Astrocyte (in vitro differentiated cells and primary cell): ENCODE results near the gene ABHD17C.

ENCODE experiments used
- EZH2 ChIP-seq: IDR thresholded peaks from 2 replicates; pipeline ENCODE4 v1.6.1; 2012; ENCODE audit warnings: mild to moderate bottlenecking, low read length, inconsistent platforms; ENCODE audit not compliant: insufficient read depth
- TF ChIP-seq, protein P1 (sequence below): IDR thresholded peaks from 2 replicates; pipeline ENCODE4 v1.5.1; 2011; ENCODE audit warnings: low read depth, mild to moderate bottlenecking, inconsistent platforms, low read length, moderate library complexity; ENCODE audit not compliant: insufficient read depth

GRCh38 chr15:80699981-80700380 is 4.9 kb downstream of the ABHD17C start:
- TF ChIP-seq, protein P1, sequence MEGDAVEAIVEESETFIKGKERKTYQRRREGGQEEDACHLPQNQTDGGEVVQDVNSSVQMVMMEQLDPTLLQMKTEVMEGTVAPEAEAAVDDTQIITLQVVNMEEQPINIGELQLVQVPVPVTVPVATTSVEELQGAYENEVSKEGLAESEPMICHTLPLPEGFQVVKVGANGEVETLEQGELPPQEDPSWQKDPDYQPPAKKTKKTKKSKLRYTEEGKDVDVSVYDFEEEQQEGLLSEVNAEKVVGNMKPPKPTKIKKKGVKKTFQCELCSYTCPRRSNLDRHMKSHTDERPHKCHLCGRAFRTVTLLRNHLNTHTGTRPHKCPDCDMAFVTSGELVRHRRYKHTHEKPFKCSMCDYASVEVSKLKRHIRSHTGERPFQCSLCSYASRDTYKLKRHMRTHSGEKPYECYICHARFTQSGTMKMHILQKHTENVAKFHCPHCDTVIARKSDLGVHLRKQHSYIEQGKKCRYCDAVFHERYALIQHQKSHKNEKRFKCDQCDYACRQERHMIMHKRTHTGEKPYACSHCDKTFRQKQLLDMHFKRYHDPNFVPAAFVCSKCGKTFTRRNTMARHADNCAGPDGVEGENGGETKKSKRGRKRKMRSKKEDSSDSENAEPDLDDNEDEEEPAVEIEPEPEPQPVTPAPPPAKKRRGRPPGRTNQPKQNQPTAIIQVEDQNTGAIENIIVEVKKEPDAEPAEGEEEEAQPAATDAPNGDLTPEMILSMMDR: no peak
- no peak for TF ChIP-seq EZH2
